Psoas muscle (tissue), 8 donors: ENCODE results near the gene SLC24A1. TPM values are rescaled to one million over a fixed set of nuclear protein-coding genes. Genes with fewer than 3 reads are reported as not detected.

Experiments used
- ATAC-seq, 4 donors: fragments of 200-7000 bp; cut with Tn5 transposase; one replicate each; pipeline ENCODE4 v1.9.1; 2020; ENCODE audit warnings: moderate library complexity in 3 of 4, mild to moderate bottlenecking in 2 of 4
- DNase-seq, 2 donors: peaks; one replicate each; pipeline ENCODE4 v3.0.0-alpha.2; 2020
- H3K27ac ChIP-seq: fragments of 200-600 bp; one replicate; pipeline ENCODE4 v1.8.0; 2022
- H3K27me3 ChIP-seq, 3 donors: fragments of 200-600 bp in 1 of 3; one replicate each; pipeline versions ENCODE4 v1.6.1 to v1.8.0; 2013 to 2022; ENCODE audit warnings: low read length in 2 of 3, mild to moderate bottlenecking in 2 of 3, moderate library complexity in 1 of 3; ENCODE audit not compliant: insufficient read depth in 3 of 3
- H3K36me3 ChIP-seq, 2 donors: fragments of 200-600 bp in 1 of 2; one replicate each; pipeline versions ENCODE4 v1.6.1 to v1.8.0; 2013 to 2022; ENCODE audit warnings: low read depth in 1 of 2, mild to moderate bottlenecking in 1 of 2, moderate library complexity in 1 of 2; ENCODE audit not compliant: insufficient read depth in 1 of 2
- H3K4me1 ChIP-seq: fragments of 200-600 bp; one replicate; pipeline ENCODE4 v1.8.0; 2022
- H3K4me3 ChIP-seq: fragments of 200-600 bp; one replicate; pipeline ENCODE4 v1.8.0; 2022; ENCODE audit warnings: mild to moderate bottlenecking
- H3K9me3 ChIP-seq: fragments of 200-600 bp; one replicate; pipeline ENCODE4 v1.8.0; 2022
- CTCF ChIP-seq: fragments of 200-600 bp; IDR thresholded peaks from one replicate; pipeline ENCODE4 v1.8.0; 2022; ENCODE audit warnings: antibody characterized with exemption
- whole genome bisulfite sequencing, 3 donors: extraction: QIAGEN DNeasy Blood & Tissue Kit; methylation state at CpG; one replicate each; pipeline versions ENCODE4 v1.1.6 to v1.1.7; 2013; 5-methylcytosine and 5-hydroxymethylcytosine counted together
- intact Hi-C, 2 donors: fragments of 100-400 bp; cut with DNase I; formaldehyde crosslinking; loops; one replicate each; pipeline versions ENCODE4 v1.11.0 to v1.14.2; 2022
- polyA plus RNA-seq, 3 donors: library from polyadenylated mRNA; stranded (reverse); fragments of 200-250 nt; gene quantifications; one replicate each; pipeline ENCODE4 v1.2.3, GENCODE V29; 2013
- total RNA-seq, 4 donors: library from RNA; stranded (reverse); fragmentation: NEBNext Ultra II Directional in 2 of 4; extraction: Animal tissue kit (Norgen Biotek cat#: 25700) in 2 of 4; gene quantifications; one replicate each; pipeline versions ENCODE4 v1.2.1 to v1.2.4, GENCODE V29; 2021 to 2023
- donor health status: healthy with polysubstance abuse.
- donor health status: DM: no; HTN: no; CAD: no; lungs with moderate emphysema.
- donor health status: Bipolar disorder and iron deficiency.
- donor health status: healthy.
- donor health status: DM: yes; HTN: yes; CAD: no.
- donor health status: DM: no; HTN: no; CAD: no.
- donor health status: DM: no; HTN: no; CAD: no.
- donor health status: DM: yes; HTN: yes; CAD: no.

The SLC24A1 gene
- total and polyA plus RNA-seq, 7 donors = 0.20 to 2.2 (median 0.74) TPM

- Histone ChIP-seq H3K4me1 (peaks cover 4% of the 10 kb centered on the region), H3K27me3 (no peaks in the 10 kb centered on the region), H3K36me3 (no peaks in the 10 kb centered on the region), H3K9me3 (no peaks in the 10 kb centered on the region), H3K4me3 (no peak overlapping the region), H3K27ac (no peak overlapping the region)
- ATAC-seq (peak; percentile 65 to 90 (median 78)), DNase-seq (no peak)
- peak; percentile 79 for TF ChIP-seq CTCF
- intact Hi-C loops = loop anchor here (10.0 kb wide), 4 partner anchors 186 to 646 kb away; partner anchors contain the start of gene RAB11A (in 1 of the 2)
- 1 to 6% (median 3%) methylated on average over 3 of the region's 3 CpGs for WGBS, 3 donors
Measured at GRCh38 chr15:65638681-65639089, 16.9 kb downstream of the SLC24A1 start.

DNA sequence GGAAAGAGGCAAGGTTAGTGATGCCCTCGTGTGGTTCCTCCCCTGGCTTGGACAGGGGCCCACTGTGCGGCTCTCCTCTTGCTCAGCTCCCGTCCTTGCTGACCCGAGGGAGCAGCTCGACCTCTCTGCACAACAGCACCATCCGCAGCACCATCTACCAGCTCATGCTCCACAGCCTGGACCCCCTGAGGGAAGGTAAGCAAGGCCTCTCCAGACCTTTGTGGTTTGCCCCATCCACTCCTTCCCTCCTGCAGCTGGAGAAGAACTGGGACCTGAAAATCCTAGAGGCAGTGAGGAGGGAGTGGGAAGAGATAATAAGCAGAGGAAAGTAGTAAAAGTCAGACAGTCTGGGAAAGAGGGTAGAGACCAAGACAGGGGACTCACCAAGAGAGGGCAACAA is 17.8 kb downstream of the SLC24A1 start:
- no peaks in the 10 kb centered on the region for H3K9me3 ChIP-seq
- H3K36me3 ChIP-seq = no peaks in the 10 kb centered on the region
- 69 to 90% (median 89%) methylated on average over 5 to 6 of the region's 6 CpGs for WGBS, 3 donors
- H3K27me3 ChIP-seq = no peaks in the 10 kb centered on the region
- no peak for TF ChIP-seq CTCF
- no peak overlapping the region for H3K27ac ChIP-seq
- intact Hi-C loops = loop anchor here (10.0 kb wide), 4 partner anchors 185 to 645 kb away; partner anchors contain the start of gene RAB11A (in 1 of the 2)
- DNase-seq (no peak), ATAC-seq (no peak)
- no peak overlapping the region for H3K4me3 ChIP-seq
- peaks cover 4% of the 10 kb centered on the region for H3K4me1 ChIP-seq

GRCh38 chr15:65641768-65642475 is 20.2 kb downstream of the SLC24A1 start:
- peaks cover 4% of the 10 kb centered on the region for H3K4me1 ChIP-seq
- H3K36me3 ChIP-seq = no peaks in the 10 kb centered on the region
- no peak overlapping the region for H3K27ac ChIP-seq
- no peak overlapping the region for H3K4me3 ChIP-seq
- DNase-seq = no peak
- intact Hi-C loops = loop anchor here in 1 of 2 donors (10.0 kb wide), 1 partner anchor 643 kb away; no protein-coding TSS in a partner anchor
- 15 to 22% (median 22%) methylated on average over 6 of the region's 6 CpGs for WGBS, 3 donors
- H3K9me3 ChIP-seq = no peaks in the 10 kb centered on the region
- no peak for ATAC-seq
- no peaks in the 10 kb centered on the region for H3K27me3 ChIP-seq
- TF ChIP-seq CTCF = no peak

DNA sequence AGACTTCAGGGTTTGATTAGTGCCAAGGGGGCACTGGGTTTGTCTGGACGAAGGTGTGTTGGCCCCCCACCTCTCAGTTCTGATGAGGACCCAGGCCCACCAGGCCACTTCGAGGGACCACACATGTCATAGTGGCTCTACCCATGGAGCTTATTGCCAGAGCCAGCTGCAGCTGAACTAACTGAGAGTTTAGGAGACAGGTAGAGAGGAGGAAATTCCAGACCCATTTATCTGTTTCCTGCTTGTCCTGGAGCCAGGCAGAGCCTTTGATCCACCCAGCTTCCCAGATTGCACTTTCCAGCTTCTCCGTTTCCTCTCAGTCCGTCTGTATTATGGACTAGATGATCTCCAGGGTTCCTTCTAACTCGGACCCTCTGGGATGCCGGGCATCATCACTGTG is 20.9 kb downstream of the SLC24A1 start:
- no peak for TF ChIP-seq CTCF
- Histone ChIP-seq H3K4me1 (peaks cover 4% of the 10 kb centered on the region), H3K4me3 (no peak overlapping the region), H3K36me3 (no peaks in the 10 kb centered on the region), H3K27ac (no peak overlapping the region), H3K9me3 (no peaks in the 10 kb centered on the region), H3K27me3 (no peaks in the 10 kb centered on the region)
- DNase-seq = no peak
- intact Hi-C loops = loop anchor here in 1 of 2 donors (10.0 kb wide), 1 partner anchor 642 kb away; no protein-coding TSS in a partner anchor
- WGBS, 3 donors = 60 to 68% (median 67%) methylated on average over 6 of the region's 6 CpGs
- ATAC-seq = no peak
